Sciatic nerve (tissue), 2 donors: ENCODE measurements around the gene B3GAT3. TPM values are rescaled to one million over a fixed set of nuclear protein-coding genes. Genes with fewer than 3 reads are reported as not detected.
"Not testable (repeated sequence)": the region's sequence is repeated elsewhere in the genome, so short reads cannot be mapped to it uniquely, and the experiment has no call there.

Experiments used
- ATAC-seq: fragments of 200-7000 bp; cut with Tn5 transposase; one replicate; pipeline ENCODE4 v1.9.1; 2020; ENCODE audit warnings: mild to moderate bottlenecking, moderate library complexity
- DNase-seq: peaks from one replicate; pipeline ENCODE4 v3.0.0-alpha.2; 2020; ENCODE audit warnings: low spot score
- intact Hi-C: fragments of 100-400 bp; cut with DNase I; formaldehyde crosslinking; loops from one replicate; pipeline ENCODE4 v1.14.2; 2022
- total RNA-seq: library from RNA; stranded (reverse); fragmentation: NEBNext Ultra II Directional; extraction: Animal tissue kit (Norgen Biotek cat#: 25700); gene quantifications from one replicate; pipeline ENCODE4 v1.2.1, GENCODE V29; 2021
- donor health status: DM: no; HTN: no; CAD: no.
- donor health status: DM: no; HTN: no; CAD: no.

The B3GAT3 gene
- total RNA-seq, 1 donor from 2014 or later = 38.7 TPM

- intact Hi-C loops = no loop called here
- ATAC-seq (no peak), DNase-seq (no peak)
Measured at GRCh38 chr11:62588966-62589637, 32.7 kb downstream of the B3GAT3 start.

- intact Hi-C loops, DNase-seq, ATAC-seq: not testable (repeated sequence)
Measured at GRCh38 chr11:62585356-62585755, 36.4 kb downstream of the B3GAT3 start.

GRCh38 chr11:62581735-62582134 is 40.1 kb downstream of the B3GAT3 start:
- ATAC-seq, DNase-seq, intact Hi-C loops: not testable (repeated sequence)

GRCh38 chr11:62580959-62581715 is 40.6 kb downstream of the B3GAT3 start:
- DNase-seq = no peak
- no peak for ATAC-seq
- intact Hi-C loops = no loop called here

- ATAC-seq (no peak), DNase-seq (no peak)
- intact Hi-C loops = no loop called here
Measured at GRCh38 chr11:62579252-62579651, 42.5 kb downstream of the B3GAT3 start.

GRCh38 chr11:62578541-62578940 is 43.2 kb downstream of the B3GAT3 start:
- ATAC-seq = no peak
- no peak for DNase-seq
- intact Hi-C loops = no loop called here

- ATAC-seq = no peak
- no peak for DNase-seq
- intact Hi-C loops = no loop called here
Measured at GRCh38 chr11:62577046-62577714, 44.6 kb downstream of the B3GAT3 start.

- ATAC-seq = no peak
- intact Hi-C loops = no loop called here
- no peak for DNase-seq
Measured at GRCh38 chr11:62575837-62576236, 45.9 kb downstream of the B3GAT3 start.

- intact Hi-C loops = no loop called here
- DNase-seq = no peak
- no peak for ATAC-seq
Measured at GRCh38 chr11:62575156-62575555, 46.6 kb downstream of the B3GAT3 start.

GRCh38 chr11:62574363-62575071 is 47.3 kb downstream of the B3GAT3 start:
- intact Hi-C loops = no loop called here
- DNase-seq (peak; percentile 73), ATAC-seq (peak; percentile 47)

GRCh38 chr11:62573592-62574362 is 48.0 kb downstream of the B3GAT3 start, which contains the start of gene EEF1G:
EEF1G (minus strand) TSS chr11:62573891; CDS start chr11:62573842, 49 bp downstream.
- DNase-seq (peak; percentile 97), ATAC-seq (peak; percentile 98)
- intact Hi-C loops = no loop called here

GRCh38 chr11:62573006-62573591 is 48.7 kb downstream of the B3GAT3 start:
- no peak for DNase-seq
- intact Hi-C loops = no loop called here

GRCh38 chr11:62572431-62572830 is 49.4 kb downstream of the B3GAT3 start:
- ATAC-seq (no peak), DNase-seq (no peak)
- intact Hi-C loops = no loop called here

More at GRCh38 chr11:62573006-62573591, 48.7 kb downstream of the B3GAT3 start:
- ATAC-seq = no peak

GRCh38 chr11:62571493-62571892 is 50.3 kb downstream of the B3GAT3 start:
- DNase-seq, ATAC-seq, intact Hi-C loops: not testable (repeated sequence)

- DNase-seq, intact Hi-C loops, ATAC-seq: not testable (repeated sequence)
Measured at GRCh38 chr11:62570903-62571302, 50.9 kb downstream of the B3GAT3 start.

GRCh38 chr11:62569611-62570010 is 52.2 kb downstream of the B3GAT3 start:
- intact Hi-C loops = no loop called here
- no peak for DNase-seq
- no peak for ATAC-seq

- intact Hi-C loops = no loop called here
- DNase-seq = no peak
- no peak for ATAC-seq
Measured at GRCh38 chr11:62567018-62567633, 54.7 kb downstream of the B3GAT3 start.

- intact Hi-C loops = no loop called here
- ATAC-seq = no peak
- DNase-seq = no peak
Measured at GRCh38 chr11:62566247-62566646, 55.5 kb downstream of the B3GAT3 start.
